ENCODE measurements around the gene COL20A1. TPM values are rescaled to one million over a fixed set of nuclear protein-coding genes. Genes with fewer than 3 reads are reported as not detected.

The COL20A1 gene
- total RNA-seq, 1 experiment from 2014 or later, result 0.23 TPM

Small RNA genes within 50 kb of the gene (microRNA-seq; reads per million reads assigned to microRNA genes)
- gene MIR4326 (ENCODE audit: unreplicated experiment), result 1.3 reads per million

Other genes starting within 250 kb of the COL20A1 start
- 43.0 TPM for gene YTHDF1, start 77.1 kb upstream of the COL20A1 start, total RNA-seq (2021; ENCODE audit: unreplicated experiment)
- gene BIRC7, start 57.3 kb upstream of the COL20A1 start, total RNA-seq (2021; ENCODE audit: unreplicated experiment), result 9.0 TPM
- 5.5 TPM for gene NKAIN4, start 38.7 kb upstream of the COL20A1 start, total RNA-seq (2021; ENCODE audit: unreplicated experiment)
- 110 TPM for gene ARFGAP1, start 20.4 kb upstream of the COL20A1 start, total RNA-seq (2021; ENCODE audit: unreplicated experiment)
- 2.4 TPM for gene CHRNA4, start 68.2 kb downstream of the COL20A1 start, total RNA-seq (2021; ENCODE audit: unreplicated experiment)
- 19.4 TPM for gene KCNQ2, start 179.5 kb downstream of the COL20A1 start, total RNA-seq (2021; ENCODE audit: unreplicated experiment)
- gene EEF1A2, start 205.9 kb downstream of the COL20A1 start, total RNA-seq (2021; ENCODE audit: unreplicated experiment), result 178 TPM
- gene PPDPF, start 227.6 kb downstream of the COL20A1 start, total RNA-seq (2021; ENCODE audit: unreplicated experiment), result 241 TPM
- gene PTK6, start 244.2 kb downstream of the COL20A1 start, total RNA-seq (2021; ENCODE audit: unreplicated experiment), result 6.5 TPM